SK-N-SH (cell line): Measurements from ENCODE around the gene SHB. TPM values are rescaled to one million over a fixed set of nuclear protein-coding genes. Genes with fewer than 3 reads are reported as not detected.

Experiments used
- CTCF ChIA-PET: fragments of 300-600, 350-600 bp; formaldehyde crosslinking; extraction: SDS; loops from one replicate; lab custom pipeline; 2021; lab: Yijun Ruan, JAX
- POLR2A ChIA-PET: fragments of 350-600 bp; sonication (Branson Sonifier 250); formaldehyde crosslinking; extraction: SDS; loops from one replicate; lab custom pipeline; 2020; ENCODE audit warnings: antibody characterized with exemption, inconsistent platforms; lab: Yijun Ruan, JAX
- DNase-seq: peaks from one replicate; pipeline ENCODE4 v3.0.0; 2012
- H2AFZ ChIP-seq: fragments of 200-600 bp; sonication (generic); 2 replicates; pipeline ENCODE4 v1.8.1; 2016; ENCODE audit warnings: antibody characterized with exemption, mild to moderate bottlenecking, low read depth
- H3F3A ChIP-seq: fragments of 200-600 bp; sonication (generic); replicated peaks from 2 replicates; pipeline ENCODE3; 2016; ENCODE audit warnings: antibody characterized with exemption, mild to moderate bottlenecking; ENCODE audit not compliant: insufficient read depth
- H3K27ac ChIP-seq, 2 experiments: fragments of 200-500 bp in 1 of 2; fragments of 200-600 bp in 1 of 2; sonication (Bioruptor generic) in 1 of 2; sonication (generic), shearing (Covaris generic) in 1 of 2; 2 replicates each; pipeline versions ENCODE4 v1.5.1 to v1.6.1; 2014 to 2016; ENCODE audit warnings: low read depth in 2 of 2, inconsistent platforms in 1 of 2, low read length in 1 of 2, mild to moderate bottlenecking in 1 of 2, mixed read lengths in 1 of 2
- H3K27me3 ChIP-seq: fragments of 200-600 bp; sonication (generic), shearing (Covaris generic); 2 replicates; pipeline ENCODE4 v1.6.1; 2016; ENCODE audit warnings: mixed run types; ENCODE audit not compliant: insufficient read depth
- H3K36me3 ChIP-seq, 2 experiments: fragments of 200-500 bp in 1 of 2; fragments of 200-600 bp in 1 of 2; sonication (Bioruptor generic) in 1 of 2; sonication (generic) in 1 of 2; replicated peaks in 1 of 2; 2 replicates each; pipeline versions ENCODE3 to v1.5.1; 2014 to 2016; ENCODE audit warnings: low read length in 1 of 2, mild to moderate bottlenecking in 1 of 2; ENCODE audit not compliant: insufficient read depth in 2 of 2, control insufficient read depth in 1 of 2
- H3K4me1 ChIP-seq, 2 experiments: fragments of 200-500 bp in 1 of 2; fragments of 200-600 bp in 1 of 2; sonication (Bioruptor generic) in 1 of 2; sonication (generic), shearing (Covaris generic) in 1 of 2; 2 replicates each; pipeline versions ENCODE4 v1.5.1 to v1.6.1; 2014 to 2016; ENCODE audit warnings: low read depth in 1 of 2, low read length in 1 of 2, mixed run types in 1 of 2; ENCODE audit not compliant: insufficient read depth in 2 of 2, control insufficient read depth in 1 of 2
- H3K4me2 ChIP-seq: fragments of 200-600 bp; sonication (generic), shearing (Covaris generic); 2 replicates; pipeline ENCODE4 v1.6.1; 2017; ENCODE audit warnings: mixed run types
- H3K4me3 ChIP-seq, 2 experiments: fragments of 200-500 bp in 1 of 2; fragments of 200-600 bp in 1 of 2; sonication (Bioruptor generic) in 1 of 2; sonication (generic), shearing (Covaris generic) in 1 of 2; 2 replicates each; pipeline versions ENCODE4 v1.5.1 to v1.8.1; 2014 to 2016; ENCODE audit warnings: low read depth in 2 of 2, inconsistent platforms in 1 of 2, low read length in 1 of 2, mild to moderate bottlenecking in 1 of 2, mixed read lengths in 1 of 2, moderate library complexity in 1 of 2
- H3K79me2 ChIP-seq: fragments of 200-600 bp; sonication (generic); 2 replicates; pipeline ENCODE4 v1.8.1; 2017; ENCODE audit warnings: mild to moderate bottlenecking; ENCODE audit not compliant: insufficient read depth
- H3K9ac ChIP-seq: fragments of 200-600 bp; sonication (generic); 2 replicates; pipeline ENCODE4 v1.6.1; 2017; ENCODE audit warnings: mixed run types
- H3K9me2 ChIP-seq: fragments of 200-600 bp; sonication (generic); 2 replicates; pipeline ENCODE4 v1.6.1; 2017; ENCODE audit warnings: mixed run types
- H3K9me3 ChIP-seq: fragments of 200-600 bp; sonication (generic); 2 replicates; pipeline ENCODE4 v1.6.1; 2017; ENCODE audit warnings: mixed run types, mild to moderate bottlenecking, moderate library complexity
- H4K20me1 ChIP-seq: fragments of 200-600 bp; sonication (generic); 2 replicates; pipeline ENCODE4 v1.6.1; 2017; ENCODE audit warnings: mild to moderate bottlenecking, mixed run types; ENCODE audit not compliant: insufficient read depth
- EZH2phosphoT487 ChIP-seq: fragments of 200-600 bp; sonication (generic); IDR thresholded peaks from 2 replicates; pipeline ENCODE4 v1.6.1; 2017; ENCODE audit warnings: low read depth, mixed run types, mild to moderate bottlenecking, antibody characterized with exemption, moderate library complexity, borderline replicate concordance
- FOSL2 ChIP-seq: IDR thresholded peaks from 2 replicates; pipeline ENCODE4 v1.4.0; 2012; ENCODE audit warnings: low read depth, mild to moderate bottlenecking, moderate library complexity, borderline replicate concordance
- FOXJ3 ChIP-seq: sonication (generic); formaldehyde crosslinking; IDR thresholded peaks from 2 replicates; pipeline ENCODE4 v1.5.1; 2020; ENCODE audit warnings: mild to moderate bottlenecking, missing genetic modification reagents
- GABPA ChIP-seq: IDR thresholded peaks from 2 replicates; pipeline ENCODE4 v1.4.0; 2012; ENCODE audit warnings: low read depth, mild to moderate bottlenecking
- GATA2 ChIP-seq: sonication (generic); formaldehyde crosslinking; IDR thresholded peaks from 2 replicates; pipeline ENCODE4 v1.5.0; 2020; ENCODE audit warnings: mild to moderate bottlenecking, missing genetic modification reagents
- JUND ChIP-seq: IDR thresholded peaks from 2 replicates; pipeline ENCODE4 v1.4.0; 2012
- MEF2A ChIP-seq: IDR thresholded peaks from 2 replicates; pipeline ENCODE4 v1.4.0; 2012; ENCODE audit warnings: low read depth, borderline replicate concordance
- MXI1 ChIP-seq: IDR thresholded peaks from 2 replicates; pipeline ENCODE4 v1.6.1; 2012; ENCODE audit warnings: mild to moderate bottlenecking, low read depth, low read length, improper control_type of control experiment
- NFIC ChIP-seq: IDR thresholded peaks from 2 replicates; pipeline ENCODE4 v1.4.0; 2012; ENCODE audit warnings: borderline replicate concordance
- NRF1 ChIP-seq: IDR thresholded peaks from 2 replicates; pipeline ENCODE4 v1.6.1; 2012; ENCODE audit warnings: low read depth, mild to moderate bottlenecking, low read length
- RCOR1 ChIP-seq: fragments of 150-350 bp; IDR thresholded peaks from 2 replicates; pipeline ENCODE4 v1.6.1; 2017; ENCODE audit warnings: antibody characterized with exemption, low read length
- RFX5 ChIP-seq: IDR thresholded peaks from 2 replicates; pipeline ENCODE4 v1.6.1; 2012; ENCODE audit warnings: mild to moderate bottlenecking, improper control_type of control experiment, low read length
- RXRA ChIP-seq: IDR thresholded peaks from 2 replicates; pipeline ENCODE4 v1.4.0; 2012; ENCODE audit warnings: low read depth, mild to moderate bottlenecking, borderline replicate concordance
- SIN3A ChIP-seq: IDR thresholded peaks from 2 replicates; pipeline ENCODE4 v1.6.1; 2012; ENCODE audit warnings: low read depth, mild to moderate bottlenecking, low read length, moderate library complexity, borderline replicate concordance
- SMC3 ChIP-seq: IDR thresholded peaks from 2 replicates; pipeline ENCODE4 v1.6.1; 2012; ENCODE audit warnings: low read depth, low read length, improper control_type of control experiment
- TCF12 ChIP-seq: IDR thresholded peaks from 2 replicates; pipeline ENCODE4 v1.4.0; 2012
- TEAD4 ChIP-seq: IDR thresholded peaks from 2 replicates; pipeline ENCODE4 v1.4.0; 2012; ENCODE audit warnings: mild to moderate bottlenecking, borderline replicate concordance; ENCODE audit not compliant: insufficient read depth
- YY1 ChIP-seq: IDR thresholded peaks from 2 replicates; pipeline ENCODE4 v1.4.0; 2012; ENCODE audit warnings: low read depth, mild to moderate bottlenecking
- WGBS: methylation state at CpG from one replicate; pipeline ENCODE4 v1.1.6; 2017; ENCODE audit warnings: low lambda C conversion rate; 5-methylcytosine and 5-hydroxymethylcytosine counted together
- polyA plus RNA-seq, 3 experiments: library from polyadenylated mRNA; depleted of rRNA; stranded (reverse); fragments of >200 nt; gene quantifications; 2 replicates each; pipeline ENCODE4 v1.2.3, GENCODE V29; 2012
- TF ChIP-seq, protein P1 (sequence below): IDR thresholded peaks from 2 replicates; pipeline ENCODE4; 2012
- TF ChIP-seq, protein P2 (sequence below): IDR thresholded peaks from 2 replicates; pipeline ENCODE4 v1.4.0; 2012; ENCODE audit warnings: low read depth, borderline replicate concordance
- TF ChIP-seq, protein P3 (sequence below): IDR thresholded peaks from 2 replicates; pipeline ENCODE4 v1.4.0; 2012; ENCODE audit warnings: low read depth, borderline replicate concordance
- TF ChIP-seq, protein P4 (sequence below): IDR thresholded peaks from 2 replicates; pipeline ENCODE4 v1.4.0; 2012; ENCODE audit warnings: low read depth

The SHB gene
- polyA plus RNA-seq, 1 of the 3 experiments (the other 2 are of a cell fraction), result 26.0 TPM

DNA sequence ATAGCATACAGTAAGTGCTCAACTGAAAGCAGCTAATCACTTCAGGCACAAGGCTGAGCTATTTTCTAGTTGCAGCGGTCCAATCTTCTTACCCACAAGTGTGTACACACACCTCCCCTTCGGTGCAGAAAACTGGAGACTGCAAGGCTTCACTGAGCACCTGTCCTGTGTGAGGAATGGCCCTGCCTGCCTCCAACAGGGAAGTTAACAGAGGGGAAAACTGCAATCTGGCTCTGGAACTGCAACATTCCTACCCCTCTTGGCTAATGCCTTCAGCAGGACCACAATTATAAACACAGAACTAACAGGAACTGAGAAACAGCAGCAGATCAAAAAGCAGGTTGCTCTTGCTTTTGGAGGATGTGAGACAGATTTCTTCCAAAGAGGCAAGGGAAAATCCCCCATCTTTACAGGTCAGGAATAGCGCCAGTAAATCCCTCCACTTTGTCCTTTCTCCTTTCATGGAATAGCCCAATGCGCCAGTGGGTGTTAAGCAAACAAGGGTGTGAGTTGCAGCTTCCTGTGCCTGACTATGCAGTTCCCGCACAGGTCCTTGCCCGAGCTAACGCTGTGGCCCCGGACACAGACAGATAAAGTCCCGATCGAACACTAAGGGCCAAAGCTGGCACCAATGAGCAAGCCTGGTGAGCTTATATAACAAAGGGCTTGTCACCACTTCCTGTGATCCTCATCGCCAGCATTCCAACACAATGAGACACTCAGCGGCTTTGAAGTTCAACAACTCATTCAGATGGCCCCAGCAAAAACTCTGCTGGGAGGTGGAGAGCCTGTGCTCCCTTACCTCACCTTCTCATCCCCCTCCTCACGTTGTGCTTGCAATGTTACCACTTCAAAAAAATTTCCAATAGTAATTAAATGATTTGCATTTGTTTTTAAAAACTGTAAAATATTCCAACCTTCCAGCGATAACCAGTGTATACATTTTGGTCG lies 21.5 kb downstream of the SHB start (continued):
- TF ChIP-seq MEF2A, result no peak
- TF ChIP-seq EZH2phosphoT487, result no peak
- TF ChIP-seq NFIC, result peak; percentile 89
- TF ChIP-seq, protein P1, sequence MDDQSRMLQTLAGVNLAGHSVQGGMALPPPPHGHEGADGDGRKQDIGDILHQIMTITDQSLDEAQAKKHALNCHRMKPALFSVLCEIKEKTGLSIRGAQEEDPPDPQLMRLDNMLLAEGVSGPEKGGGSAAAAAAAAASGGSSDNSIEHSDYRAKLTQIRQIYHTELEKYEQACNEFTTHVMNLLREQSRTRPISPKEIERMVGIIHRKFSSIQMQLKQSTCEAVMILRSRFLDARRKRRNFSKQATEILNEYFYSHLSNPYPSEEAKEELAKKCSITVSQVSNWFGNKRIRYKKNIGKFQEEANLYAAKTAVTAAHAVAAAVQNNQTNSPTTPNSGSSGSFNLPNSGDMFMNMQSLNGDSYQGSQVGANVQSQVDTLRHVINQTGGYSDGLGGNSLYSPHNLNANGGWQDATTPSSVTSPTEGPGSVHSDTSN, result peak; percentile 80
- TF ChIP-seq, protein P2, sequence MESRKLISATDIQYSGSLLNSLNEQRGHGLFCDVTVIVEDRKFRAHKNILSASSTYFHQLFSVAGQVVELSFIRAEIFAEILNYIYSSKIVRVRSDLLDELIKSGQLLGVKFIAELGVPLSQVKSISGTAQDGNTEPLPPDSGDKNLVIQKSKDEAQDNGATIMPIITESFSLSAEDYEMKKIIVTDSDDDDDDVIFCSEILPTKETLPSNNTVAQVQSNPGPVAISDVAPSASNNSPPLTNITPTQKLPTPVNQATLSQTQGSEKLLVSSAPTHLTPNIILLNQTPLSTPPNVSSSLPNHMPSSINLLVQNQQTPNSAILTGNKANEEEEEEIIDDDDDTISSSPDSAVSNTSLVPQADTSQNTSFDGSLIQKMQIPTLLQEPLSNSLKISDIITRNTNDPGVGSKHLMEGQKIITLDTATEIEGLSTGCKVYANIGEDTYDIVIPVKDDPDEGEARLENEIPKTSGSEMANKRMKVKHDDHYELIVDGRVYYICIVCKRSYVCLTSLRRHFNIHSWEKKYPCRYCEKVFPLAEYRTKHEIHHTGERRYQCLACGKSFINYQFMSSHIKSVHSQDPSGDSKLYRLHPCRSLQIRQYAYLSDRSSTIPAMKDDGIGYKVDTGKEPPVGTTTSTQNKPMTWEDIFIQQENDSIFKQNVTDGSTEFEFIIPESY, result peak; percentile 54; the same call in 1 of the 2 replicates
- peak; percentile 89 for TF ChIP-seq JUND
- no peak for TF ChIP-seq RCOR1
- TF ChIP-seq SMC3, result no peak
- TF ChIP-seq MXI1, result no peak
- no peak for TF ChIP-seq RFX5

DNA sequence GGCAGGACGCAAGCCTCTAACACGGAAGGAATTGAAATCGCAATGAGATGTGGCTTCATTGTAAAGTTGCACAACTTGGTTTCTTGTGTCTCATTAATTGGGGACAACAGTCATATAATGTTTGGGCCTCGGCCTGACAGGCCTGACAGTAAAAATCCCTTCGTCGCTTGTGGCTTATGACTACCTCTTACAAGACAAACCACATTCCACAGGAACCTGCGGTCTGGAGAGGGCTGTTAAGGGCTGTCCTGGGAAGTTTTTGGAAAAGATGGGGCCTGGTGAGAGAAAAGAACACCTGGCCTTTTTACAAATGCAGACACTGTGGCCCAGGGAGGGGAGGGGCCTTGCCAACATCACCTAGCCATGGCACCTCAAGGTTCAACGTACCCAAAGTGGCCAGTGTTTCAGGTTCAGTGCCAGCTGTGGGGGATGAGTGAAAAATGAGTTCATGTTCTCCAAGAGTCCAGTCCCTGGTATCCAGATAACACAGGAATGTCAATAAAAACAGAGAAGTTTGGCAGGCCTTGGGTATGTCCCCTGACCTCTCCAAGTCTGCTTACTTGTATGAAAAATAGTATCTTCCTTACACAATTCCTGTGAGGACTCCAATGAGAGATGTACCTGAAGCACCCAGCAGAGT lies 22.2 kb downstream of the SHB start:
- Histone ChIP-seq H3F3A (peaks cover 41% of the 10 kb centered on the region), H3K36me3 (peaks cover 3 to 5% of the 10 kb centered on the region in 2 experiments), H3K4me3 (peak overlapping the region in 1 of 2 experiments; percentile 47; a peak in 1 of 4 replicates), H3K9ac (peak overlapping the region; percentile 70; the same call in 1 of the 2 replicates), H2AFZ (no peak overlapping the region), H3K4me1 (peaks cover 36 to 44% of the 10 kb centered on the region in 2 experiments; a peak in 3 of 4 replicates), H3K27ac (peak overlapping the region; percentile 82 to 95), H3K79me2 (peaks cover 91% of the 10 kb centered on the region), H4K20me1 (0 out of 2 replicates have a peak, but pooled peaks cover 11% of the 10 kb centered on the region), H3K27me3 (no peaks in the 10 kb centered on the region), H3K9me2 (no peaks in the 10 kb centered on the region), H3K4me2 (peak overlapping the region; percentile 73), H3K9me3 (no peaks in the 10 kb centered on the region)
- ChIA-PET CTCF (no interaction called here), POLR2A (no interaction called here)
- 52% methylated on average over 8 of the region's 8 CpGs for WGBS
- DNase-seq, result no peak
- TF ChIP-seq JUND (peak; percentile 18; the same call in 1 of the 2 replicates), RXRA (0 out of 2 replicates have a peak, but pooled peaks have one; percentile 31), TEAD4 (0 out of 2 replicates have a peak, but pooled peaks have one; percentile 15), YY1 (no peak), NFIC (peak; percentile 60; the same call in 1 of the 2 replicates), GATA2 (CRISPR knock-in tag) (no peak), NRF1 (no peak), TCF12 (peak; percentile 36), FOXJ3 (CRISPR knock-in tag) (no peak), FOSL2 (peak; percentile 3; the same call in 1 of the 2 replicates), GABPA (no peak), SIN3A (no peak)
- TF ChIP-seq, protein P3, sequence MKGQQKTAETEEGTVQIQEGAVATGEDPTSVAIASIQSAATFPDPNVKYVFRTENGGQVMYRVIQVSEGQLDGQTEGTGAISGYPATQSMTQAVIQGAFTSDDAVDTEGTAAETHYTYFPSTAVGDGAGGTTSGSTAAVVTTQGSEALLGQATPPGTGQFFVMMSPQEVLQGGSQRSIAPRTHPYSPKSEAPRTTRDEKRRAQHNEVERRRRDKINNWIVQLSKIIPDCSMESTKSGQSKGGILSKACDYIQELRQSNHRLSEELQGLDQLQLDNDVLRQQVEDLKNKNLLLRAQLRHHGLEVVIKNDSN, result no peak
- TF ChIP-seq, protein P4, sequence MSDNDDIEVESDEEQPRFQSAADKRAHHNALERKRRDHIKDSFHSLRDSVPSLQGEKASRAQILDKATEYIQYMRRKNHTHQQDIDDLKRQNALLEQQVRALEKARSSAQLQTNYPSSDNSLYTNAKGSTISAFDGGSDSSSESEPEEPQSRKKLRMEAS, result no peak
- TF ChIP-seq, protein P2, result no peak
